Coronary artery (tissue), 2 donors: ENCODE data around the gene SLC25A20.

ENCODE experiments used
- DNase-seq: peaks from one replicate; pipeline ENCODE4 v3.0.0-alpha.2; 2017; ENCODE audit warnings: low spot score
- H3K27ac ChIP-seq, 2 donors: fragments of 200-600 bp; sonication (generic); one replicate each; pipeline ENCODE4 v1.5.1; 2016 to 2019
- H3K4me3 ChIP-seq: fragments of 200-600 bp; sonication (generic); 2 replicates; pipeline ENCODE4 v1.5.1; 2016; ENCODE audit warnings: mild to moderate bottlenecking, moderate library complexity
- TF ChIP-seq, protein P1 (sequence below): fragments of 200-600 bp; sonication (generic); IDR thresholded peaks from one replicate; pipeline ENCODE4 v1.5.1; 2019; ENCODE audit warnings: antibody characterized with exemption

SLC25A20 gene

DNA sequence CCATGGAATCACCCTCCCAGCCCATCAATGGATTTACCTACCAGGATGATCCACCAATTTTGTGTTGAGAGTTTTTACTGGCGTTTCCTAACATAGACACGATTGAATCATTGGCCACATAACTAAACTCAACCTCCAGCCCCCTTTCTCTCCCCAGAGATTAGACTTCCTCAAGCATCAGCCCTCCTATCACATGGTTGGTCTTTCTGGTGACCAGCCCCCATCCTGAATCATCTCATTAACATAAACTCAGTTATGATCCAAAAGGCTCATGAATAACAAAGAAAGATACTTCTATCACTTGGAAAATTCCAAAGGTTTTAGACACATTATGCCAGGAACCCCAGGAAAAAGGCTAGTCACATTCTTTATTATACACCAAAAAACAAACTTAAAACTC lies 72.2 kb downstream of the SLC25A20 start:
- H3K27ac ChIP-seq = peak overlapping the region; percentile 23 to 36
- TF ChIP-seq, protein P1, sequence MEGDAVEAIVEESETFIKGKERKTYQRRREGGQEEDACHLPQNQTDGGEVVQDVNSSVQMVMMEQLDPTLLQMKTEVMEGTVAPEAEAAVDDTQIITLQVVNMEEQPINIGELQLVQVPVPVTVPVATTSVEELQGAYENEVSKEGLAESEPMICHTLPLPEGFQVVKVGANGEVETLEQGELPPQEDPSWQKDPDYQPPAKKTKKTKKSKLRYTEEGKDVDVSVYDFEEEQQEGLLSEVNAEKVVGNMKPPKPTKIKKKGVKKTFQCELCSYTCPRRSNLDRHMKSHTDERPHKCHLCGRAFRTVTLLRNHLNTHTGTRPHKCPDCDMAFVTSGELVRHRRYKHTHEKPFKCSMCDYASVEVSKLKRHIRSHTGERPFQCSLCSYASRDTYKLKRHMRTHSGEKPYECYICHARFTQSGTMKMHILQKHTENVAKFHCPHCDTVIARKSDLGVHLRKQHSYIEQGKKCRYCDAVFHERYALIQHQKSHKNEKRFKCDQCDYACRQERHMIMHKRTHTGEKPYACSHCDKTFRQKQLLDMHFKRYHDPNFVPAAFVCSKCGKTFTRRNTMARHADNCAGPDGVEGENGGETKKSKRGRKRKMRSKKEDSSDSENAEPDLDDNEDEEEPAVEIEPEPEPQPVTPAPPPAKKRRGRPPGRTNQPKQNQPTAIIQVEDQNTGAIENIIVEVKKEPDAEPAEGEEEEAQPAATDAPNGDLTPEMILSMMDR = no peak
- no peak overlapping the region for H3K4me3 ChIP-seq
- no peak for DNase-seq

DNA sequence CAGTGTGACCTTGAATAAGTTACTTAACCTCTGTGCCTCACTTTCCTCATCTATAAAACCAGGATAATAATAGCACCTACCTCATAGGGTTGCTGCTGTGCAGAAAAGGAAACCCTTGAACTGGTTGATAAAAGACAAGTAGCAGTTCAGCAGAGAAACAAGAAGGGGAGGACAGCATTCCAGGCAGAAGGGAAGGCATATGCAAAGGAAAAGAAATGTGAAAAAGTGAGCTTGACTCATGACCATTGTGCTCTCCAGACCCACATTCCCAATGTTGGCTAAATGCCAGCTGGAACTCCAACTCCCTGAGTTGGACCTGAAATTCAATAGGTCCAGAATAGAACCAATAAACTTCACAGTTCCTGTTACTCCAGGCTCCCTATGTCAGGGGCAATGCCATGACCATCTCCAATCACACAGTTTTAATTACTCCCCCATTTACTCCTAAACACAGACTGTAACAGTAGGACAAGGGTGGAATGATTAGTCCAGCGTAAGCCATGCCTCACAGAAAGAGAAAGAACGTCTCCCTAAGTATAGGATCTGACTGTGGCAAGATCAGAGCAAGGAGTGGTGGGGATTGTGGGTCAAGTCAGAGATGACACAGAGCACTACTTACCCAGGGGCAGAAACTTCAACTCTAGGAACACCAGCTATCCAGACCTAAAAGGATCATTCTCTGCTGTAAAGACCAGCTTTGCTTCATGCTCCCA lies 77.9 kb downstream of the SLC25A20 start:
- H3K27ac ChIP-seq = no peak overlapping the region
- H3K4me3 ChIP-seq = no peak overlapping the region
- TF ChIP-seq, protein P1 = no peak
- no peak for DNase-seq

DNA sequence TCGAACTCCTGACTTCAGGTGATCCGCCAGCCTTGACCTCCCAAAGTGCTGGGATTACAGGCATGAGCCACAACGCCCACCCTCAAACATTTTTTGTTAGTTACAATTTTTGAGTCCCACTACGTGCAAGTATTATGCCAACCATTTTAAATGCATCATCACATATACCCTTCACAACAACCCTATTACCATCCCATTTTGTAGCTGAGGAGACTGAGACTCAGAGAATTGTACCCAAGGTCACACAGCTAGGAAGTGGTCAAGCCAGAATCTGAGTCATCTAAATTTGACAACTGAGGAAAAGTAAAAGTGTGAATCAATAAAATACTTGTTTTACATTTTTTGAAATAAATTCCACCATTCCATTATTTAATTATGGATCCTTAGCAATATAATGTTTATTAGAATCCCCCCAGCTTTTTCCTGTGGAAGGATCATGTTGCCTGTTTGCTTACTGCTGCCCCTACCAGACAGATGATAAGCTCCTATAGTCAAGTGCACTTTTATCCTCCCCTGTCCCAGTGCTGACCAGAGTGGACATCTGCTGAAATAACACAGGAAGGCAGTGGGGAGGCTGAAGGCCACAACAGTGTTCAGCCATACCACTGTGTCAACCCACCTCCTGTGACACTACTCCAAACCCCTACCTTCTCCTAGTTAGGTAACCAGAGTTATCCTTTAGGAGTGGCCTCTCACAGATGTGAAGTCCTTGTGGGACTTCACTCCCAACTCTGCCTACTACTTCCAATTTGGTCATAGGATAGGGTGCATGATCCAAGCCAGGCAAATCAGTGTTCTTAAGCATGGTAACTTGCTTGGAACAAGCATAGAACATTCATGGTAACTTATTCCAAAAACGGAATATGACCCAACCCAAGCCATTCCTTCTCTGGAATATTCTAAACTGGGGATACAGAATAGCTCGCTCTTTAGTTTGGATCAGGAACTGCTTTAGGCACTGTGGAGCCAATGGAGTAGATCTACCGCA lies 79.2 kb downstream of the SLC25A20 start:
- DNase-seq = no peak
- TF ChIP-seq, protein P1 = no peak
- H3K27ac ChIP-seq = no peak overlapping the region
- H3K4me3 ChIP-seq = no peak overlapping the region

DNA sequence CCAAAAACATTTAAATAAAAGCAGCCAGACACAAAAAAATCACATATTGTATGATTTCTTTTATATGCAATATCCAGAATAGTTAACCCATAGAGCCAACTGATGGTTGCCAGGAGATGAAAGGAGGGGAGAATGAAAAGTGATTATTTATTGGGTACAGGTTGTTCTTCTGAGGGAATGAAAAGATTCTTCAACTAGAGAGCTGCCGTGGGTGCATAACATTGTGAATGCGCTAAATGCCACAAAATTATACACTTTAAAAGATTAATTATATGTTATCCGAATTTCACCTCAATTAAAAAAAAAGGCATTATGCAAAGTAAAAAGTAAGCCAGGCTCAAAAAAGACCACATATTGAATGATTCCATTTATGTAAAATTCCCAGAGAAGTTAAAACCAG lies 87.2 kb downstream of the SLC25A20 start:
- no peak overlapping the region for H3K4me3 ChIP-seq
- DNase-seq = no peak
- TF ChIP-seq, protein P1 = no peak

More for the DNA sequence above, 87.2 kb downstream of the SLC25A20 start:
- no peak overlapping the region for H3K27ac ChIP-seq
